NCI-H187 treated with DMSO at 0.1 percent for 48 hours (cell line): ENCODE measurements around the gene EFL1.
"Not testable (repeated sequence)": the region's sequence is repeated elsewhere in the genome, so short reads cannot be mapped to it uniquely, and the experiment has no call there.

Experiments used
- DNase-seq: peaks from one replicate; lab custom pipeline; 2025; lab: John Stamatoyannopoulos, UW

EFL1 gene

GRCh38 chr15:82281276-82281675, 18.7 kb upstream of the EFL1 start:
- DNase-seq, result not testable (repeated sequence)

- DNase-seq, result no peak
Measured at GRCh38 chr15:82275410-82275809, 12.9 kb upstream of the EFL1 start.

GRCh38 chr15:82272154-82272553, 9.6 kb upstream of the EFL1 start:
- no peak for DNase-seq

- DNase-seq, result not testable (repeated sequence)
Measured at GRCh38 chr15:82268454-82268853, 5.9 kb upstream of the EFL1 start.

GRCh38 chr15:82267137-82267536, 4.6 kb upstream of the EFL1 start:
- DNase-seq, result not testable (repeated sequence)

- no peak for DNase-seq
Measured at GRCh38 chr15:82263350-82263749, 816 bp upstream of the EFL1 start.

- DNase-seq, result not testable (repeated sequence)
Measured at GRCh38 chr15:82261566-82262421, 740 bp downstream of the EFL1 start.

GRCh38 chr15:82248261-82248660, 14.3 kb downstream of the EFL1 start:
- not testable (repeated sequence) for DNase-seq

GRCh38 chr15:82245956-82246355, 16.6 kb downstream of the EFL1 start:
- DNase-seq, result not testable (repeated sequence)

GRCh38 chr15:82243644-82244043, 18.9 kb downstream of the EFL1 start:
- not testable (repeated sequence) for DNase-seq

- DNase-seq, result not testable (repeated sequence)
Measured at GRCh38 chr15:82241836-82242499, 20.6 kb downstream of the EFL1 start.

- no peak for DNase-seq
Measured at GRCh38 chr15:82239685-82240391, 22.7 kb downstream of the EFL1 start.

GRCh38 chr15:82237944-82238534, 24.5 kb downstream of the EFL1 start:
- not testable (repeated sequence) for DNase-seq

GRCh38 chr15:82231842-82232241, 30.7 kb downstream of the EFL1 start:
- DNase-seq, result no peak

GRCh38 chr15:82231233-82231632, 31.3 kb downstream of the EFL1 start:
- DNase-seq, result no peak

GRCh38 chr15:82228750-82229149, 33.8 kb downstream of the EFL1 start:
- DNase-seq, result no peak

- DNase-seq, result not testable (repeated sequence)
Measured at GRCh38 chr15:82221535-82221934, 41.0 kb downstream of the EFL1 start.

- not testable (repeated sequence) for DNase-seq
Measured at GRCh38 chr15:82216092-82216491, 46.4 kb downstream of the EFL1 start.

- DNase-seq, result not testable (repeated sequence)
Measured at GRCh38 chr15:82212201-82212600, 50.3 kb downstream of the EFL1 start.

GRCh38 chr15:82210066-82210597, 52.4 kb downstream of the EFL1 start:
- not testable (repeated sequence) for DNase-seq

- not testable (repeated sequence) for DNase-seq
Measured at GRCh38 chr15:82204575-82204974, 58.0 kb downstream of the EFL1 start.
